ENCODE results near the gene CACNA2D3. TPM values are rescaled to one million over a fixed set of nuclear protein-coding genes. Genes with fewer than 3 reads are reported as not detected.

The CACNA2D3 gene
- total RNA-seq, 2 experiments from 2014 or later = not detected

DNA sequence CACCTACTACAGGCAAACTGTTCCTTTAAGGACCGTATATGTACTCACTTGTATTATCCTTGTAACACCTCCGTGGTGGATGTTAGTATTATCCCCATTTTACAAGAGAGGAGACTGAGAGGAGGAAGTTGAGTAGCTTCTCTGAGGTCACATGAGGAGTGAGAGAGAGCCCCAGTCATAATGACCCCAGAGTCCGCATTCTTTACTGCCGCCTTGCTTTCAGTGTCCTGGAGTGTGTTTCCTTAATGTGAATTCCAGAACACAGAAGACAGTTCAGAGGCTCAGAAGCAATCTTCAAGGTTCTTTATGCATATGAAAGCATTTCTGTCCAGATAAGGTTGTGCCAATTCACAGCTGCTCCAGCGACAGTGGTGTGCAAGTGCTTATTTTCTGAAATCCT lies 199.2 kb downstream of the CACNA2D3 start:
- no peak overlapping the region for H3K4me3 Mint-ChIP-seq
- POLR2A ChIA-PET = no interaction called here
- H3K27ac Mint-ChIP-seq = no peak overlapping the region
- no peaks in the 10 kb centered on the region for H3K9me3 Mint-ChIP-seq
- no peaks in the 10 kb centered on the region for H3K27me3 Mint-ChIP-seq
- no peak for DNase-seq
- H3K4me1 Mint-ChIP-seq (ENCODE audit: low read depth) = no peaks in the 10 kb centered on the region
- CTCF ChIA-PET = no interaction called here
- intact Hi-C loops (cut with micrococcal nuclease) = no loop called here
- no peaks in the 10 kb centered on the region for H3K36me3 Mint-ChIP-seq

- POLR2A ChIA-PET = no interaction called here
- CTCF ChIA-PET = no interaction called here
These were observed 200.0 kb downstream of the CACNA2D3 start for GRCh38 chr3:54322354-54322753.

GRCh38 chr3:54324103-54324502 lies 201.8 kb downstream of the CACNA2D3 start:
- Mint-ChIP-seq H3K4me3 (no peak overlapping the region), H3K27me3 (no peaks in the 10 kb centered on the region), H3K4me1 (ENCODE audit: low read depth) (no peaks in the 10 kb centered on the region), H3K9me3 (no peaks in the 10 kb centered on the region), H3K27ac (no peak overlapping the region), H3K36me3 (no peaks in the 10 kb centered on the region)
- ChIA-PET POLR2A (no interaction called here), CTCF (no interaction called here)
- no peak for DNase-seq
- intact Hi-C loops (cut with micrococcal nuclease) = no loop called here

More at GRCh38 chr3:54322354-54322753, 200.0 kb downstream of the CACNA2D3 start:
- Mint-ChIP-seq H3K4me1 (ENCODE audit: low read depth) (no peaks in the 10 kb centered on the region), H3K36me3 (no peaks in the 10 kb centered on the region), H3K27ac (no peak overlapping the region), H3K4me3 (no peak overlapping the region), H3K9me3 (no peaks in the 10 kb centered on the region), H3K27me3 (no peaks in the 10 kb centered on the region)
- intact Hi-C loops (cut with micrococcal nuclease) = no loop called here
- no peak for DNase-seq

DNA sequence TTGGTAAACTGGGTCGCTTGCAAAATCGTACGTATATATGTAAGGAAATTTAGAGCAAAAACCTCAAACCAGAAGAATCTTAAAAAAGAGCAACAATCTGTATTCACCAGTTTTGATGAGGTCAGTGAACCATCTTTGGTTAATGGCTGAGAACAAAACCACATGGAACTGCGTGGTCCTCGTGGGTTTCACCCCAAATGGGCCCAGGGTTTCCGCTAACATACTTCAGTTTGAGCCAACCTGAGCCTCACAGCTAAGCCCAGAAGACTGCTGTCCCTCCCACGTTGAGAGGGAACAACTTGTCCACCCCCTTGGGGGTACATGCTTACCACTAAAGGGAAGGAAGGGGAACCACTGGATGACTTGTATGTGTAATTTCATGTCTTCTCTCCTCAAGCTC lies 204.6 kb downstream of the CACNA2D3 start:
- Mint-ChIP-seq H3K9me3 (no peaks in the 10 kb centered on the region), H3K27ac (no peak overlapping the region), H3K4me3 (no peak overlapping the region), H3K27me3 (no peaks in the 10 kb centered on the region), H3K4me1 (ENCODE audit: low read depth) (no peaks in the 10 kb centered on the region), H3K36me3 (no peaks in the 10 kb centered on the region)
- ChIA-PET CTCF (no interaction called here), POLR2A (no interaction called here)
- intact Hi-C loops (cut with micrococcal nuclease) = no loop called here
- no peak for DNase-seq

DNA sequence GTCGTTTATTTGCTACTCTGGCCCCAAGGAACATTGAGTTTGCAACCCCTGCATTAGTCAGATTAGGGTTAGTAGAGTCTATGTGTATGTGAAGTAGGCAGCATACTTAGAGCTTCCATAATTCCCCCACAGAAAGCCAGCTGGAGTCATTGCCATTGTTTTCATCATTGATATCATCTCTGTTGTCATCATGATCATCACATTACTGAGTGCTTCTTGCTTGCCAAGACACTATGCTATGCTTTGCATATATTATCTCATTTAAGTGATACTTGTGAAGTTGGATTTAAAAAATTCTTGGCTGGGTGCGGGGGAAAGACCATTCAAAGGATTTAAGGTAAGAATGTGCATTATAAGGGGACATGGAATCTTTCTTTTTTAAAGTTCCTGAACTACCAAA lies 209.0 kb downstream of the CACNA2D3 start:
- intact Hi-C loops (cut with micrococcal nuclease) = no loop called here
- Mint-ChIP-seq H3K27me3 (peaks cover 1% of the 10 kb centered on the region), H3K36me3 (no peaks in the 10 kb centered on the region), H3K27ac (no peak overlapping the region), H3K4me1 (ENCODE audit: low read depth) (no peaks in the 10 kb centered on the region), H3K4me3 (no peak overlapping the region), H3K9me3 (no peaks in the 10 kb centered on the region)
- ChIA-PET POLR2A (no interaction called here), CTCF (no interaction called here)
- DNase-seq = no peak

DNA sequence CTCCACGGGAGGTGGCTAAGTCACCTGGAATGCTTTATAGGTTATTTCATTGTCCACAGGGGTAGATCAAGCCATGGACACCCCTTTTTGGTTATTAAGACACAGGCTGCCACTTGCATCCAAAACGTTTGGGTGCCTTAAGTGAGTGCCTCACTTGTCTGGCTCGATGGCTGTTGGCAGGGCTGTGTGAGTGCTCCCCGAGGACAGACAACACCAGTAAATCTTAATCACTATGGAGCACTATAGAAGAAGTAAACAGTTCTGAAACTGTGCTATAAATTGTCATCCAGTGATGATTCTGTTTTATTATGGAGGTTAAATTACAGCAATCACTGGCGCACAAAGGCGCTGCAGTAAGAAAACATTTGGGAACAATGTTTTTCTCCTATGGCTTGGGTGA lies 215.5 kb downstream of the CACNA2D3 start:
- H3K27me3 Mint-ChIP-seq = peaks cover 7% of the 10 kb centered on the region
- no peaks in the 10 kb centered on the region for H3K4me1 Mint-ChIP-seq (ENCODE audit: low read depth)
- DNase-seq = no peak
- no peak overlapping the region for H3K27ac Mint-ChIP-seq
- no peak overlapping the region for H3K4me3 Mint-ChIP-seq
- POLR2A ChIA-PET = no interaction called here
- CTCF ChIA-PET = interaction anchor here (0.6 kb wide), 1 partner anchor 905 kb away, joined by 4 read pairs; no protein-coding TSS in a partner anchor
- intact Hi-C loops (cut with micrococcal nuclease) = no loop called here
- H3K36me3 Mint-ChIP-seq = no peaks in the 10 kb centered on the region
- no peaks in the 10 kb centered on the region for H3K9me3 Mint-ChIP-seq

- ChIA-PET CTCF (no interaction called here), POLR2A (no interaction called here)
- no peaks in the 10 kb centered on the region for H3K36me3 Mint-ChIP-seq
- no peak overlapping the region for H3K4me3 Mint-ChIP-seq
- H3K27ac Mint-ChIP-seq = no peak overlapping the region
- H3K9me3 Mint-ChIP-seq = no peaks in the 10 kb centered on the region
- no peaks in the 10 kb centered on the region for H3K4me1 Mint-ChIP-seq (ENCODE audit: low read depth)
- peaks cover 7% of the 10 kb centered on the region for H3K27me3 Mint-ChIP-seq
- intact Hi-C loops (cut with micrococcal nuclease) = no loop called here
- DNase-seq = no peak
These were observed 217.3 kb downstream of the CACNA2D3 start for GRCh38 chr3:54339608-54340007.

DNA sequence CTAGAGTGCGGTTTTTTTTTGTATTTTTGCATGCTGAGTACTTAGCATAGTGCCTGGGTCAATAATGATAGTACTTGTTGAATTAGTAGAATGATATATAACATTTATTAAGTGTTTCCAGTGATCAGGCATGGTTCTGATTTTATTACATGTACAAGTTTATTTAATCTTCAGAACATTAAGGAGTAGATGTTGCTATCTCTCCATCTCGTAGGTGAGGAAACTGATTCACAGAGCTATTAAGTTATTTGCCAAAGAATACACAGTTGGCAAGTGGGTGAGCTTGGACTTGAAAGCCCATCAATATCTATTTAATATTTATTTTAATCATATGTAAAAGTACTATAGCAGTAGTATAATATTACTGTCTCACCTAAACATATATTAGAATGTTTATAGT lies 219.5 kb downstream of the CACNA2D3 start:
- CTCF ChIA-PET = interaction anchor here (0.6 kb wide), 1 partner anchor 31 kb away, joined by 3 read pairs; no protein-coding TSS in a partner anchor
- intact Hi-C loops (cut with micrococcal nuclease) = no loop called here

DNA sequence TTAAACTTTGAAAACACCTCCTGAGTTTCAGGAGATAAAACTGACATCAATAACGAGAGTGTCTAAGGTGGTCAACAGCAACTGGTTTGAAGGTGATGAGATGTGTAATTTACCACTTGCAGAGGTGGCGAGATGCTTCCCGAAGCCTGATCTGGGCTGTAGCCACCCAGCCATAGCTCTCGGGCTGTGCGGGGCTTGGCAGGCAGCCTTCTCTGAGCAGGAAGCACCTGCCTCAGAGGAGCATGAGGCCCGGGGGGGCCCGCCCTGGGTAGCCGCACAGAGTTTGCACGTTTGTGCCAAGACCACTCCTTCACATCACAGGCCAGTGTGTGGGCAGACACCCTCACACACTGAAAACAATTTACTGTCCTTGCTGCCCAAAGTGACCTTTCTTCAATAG lies 220.3 kb downstream of the CACNA2D3 start:
- Mint-ChIP-seq H3K27me3 (peaks cover 7% of the 10 kb centered on the region), H3K4me3 (no peak overlapping the region), H3K9me3 (no peaks in the 10 kb centered on the region), H3K27ac (no peak overlapping the region), H3K4me1 (ENCODE audit: low read depth) (no peaks in the 10 kb centered on the region), H3K36me3 (no peaks in the 10 kb centered on the region)
- ChIA-PET CTCF (no interaction called here), POLR2A (no interaction called here)
- intact Hi-C loops (cut with micrococcal nuclease) = no loop called here
- DNase-seq = no peak

More for the DNA sequence above, 219.5 kb downstream of the CACNA2D3 start:
- Mint-ChIP-seq H3K36me3 (no peaks in the 10 kb centered on the region), H3K4me1 (ENCODE audit: low read depth) (no peaks in the 10 kb centered on the region), H3K27me3 (peaks cover 7% of the 10 kb centered on the region), H3K4me3 (no peak overlapping the region), H3K9me3 (no peaks in the 10 kb centered on the region), H3K27ac (no peak overlapping the region)
- DNase-seq = no peak
- POLR2A ChIA-PET = no interaction called here

DNA sequence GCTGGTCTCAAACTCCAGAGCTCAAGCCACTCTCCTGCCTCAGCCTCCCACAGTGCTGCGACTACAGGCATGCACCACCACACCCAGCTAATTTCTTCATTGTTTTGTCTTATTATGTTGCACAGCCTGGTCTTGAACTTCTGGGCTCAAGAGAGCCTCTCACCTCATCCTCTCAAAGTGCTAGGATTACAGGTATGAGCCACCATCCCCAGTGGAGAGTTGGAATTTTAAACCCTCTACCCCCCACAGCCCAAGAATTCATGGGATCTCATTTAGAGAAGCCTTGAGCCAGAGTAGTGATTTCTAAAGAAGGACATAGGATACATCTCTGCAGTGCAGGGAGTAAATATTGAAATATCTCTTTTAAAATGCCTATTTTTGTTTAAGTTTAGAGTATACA lies 221.1 kb downstream of the CACNA2D3 start:
- Mint-ChIP-seq H3K9me3 (no peaks in the 10 kb centered on the region), H3K27me3 (peaks cover 7% of the 10 kb centered on the region), H3K36me3 (no peaks in the 10 kb centered on the region), H3K27ac (no peak overlapping the region), H3K4me1 (ENCODE audit: low read depth) (no peaks in the 10 kb centered on the region), H3K4me3 (no peak overlapping the region)
- DNase-seq = no peak
- ChIA-PET CTCF (no interaction called here), POLR2A (no interaction called here)
- intact Hi-C loops (cut with micrococcal nuclease) = no loop called here

- ChIA-PET POLR2A (no interaction called here), CTCF (no interaction called here)
- H3K27ac Mint-ChIP-seq = no peak overlapping the region
- no peak overlapping the region for H3K4me3 Mint-ChIP-seq
- intact Hi-C loops (cut with micrococcal nuclease) = no loop called here
- H3K27me3 Mint-ChIP-seq = peaks cover 7% of the 10 kb centered on the region
- H3K4me1 Mint-ChIP-seq (ENCODE audit: low read depth) = no peaks in the 10 kb centered on the region
- DNase-seq = no peak
- H3K36me3 Mint-ChIP-seq = no peaks in the 10 kb centered on the region
- no peaks in the 10 kb centered on the region for H3K9me3 Mint-ChIP-seq
These were observed 222.4 kb downstream of the CACNA2D3 start for GRCh38 chr3:54344601-54345231.

GRCh38 chr3:54345847-54346375 lies 223.6 kb downstream of the CACNA2D3 start:
- Mint-ChIP-seq H3K9me3 (no peaks in the 10 kb centered on the region), H3K27me3 (peaks cover 6% of the 10 kb centered on the region), H3K4me3 (no peak overlapping the region), H3K36me3 (no peaks in the 10 kb centered on the region), H3K27ac (no peak overlapping the region), H3K4me1 (ENCODE audit: low read depth) (no peaks in the 10 kb centered on the region)
- ChIA-PET POLR2A (no interaction called here), CTCF (no interaction called here)
- intact Hi-C loops (cut with micrococcal nuclease) = no loop called here
- DNase-seq = no peak

GRCh38 chr3:54347060-54347459 lies 224.7 kb downstream of the CACNA2D3 start:
- ChIA-PET CTCF (no interaction called here), POLR2A (no interaction called here)
- peaks cover 5% of the 10 kb centered on the region for H3K27me3 Mint-ChIP-seq
- no peaks in the 10 kb centered on the region for H3K9me3 Mint-ChIP-seq
- no peak overlapping the region for H3K27ac Mint-ChIP-seq
- intact Hi-C loops (cut with micrococcal nuclease) = no loop called here
- no peaks in the 10 kb centered on the region for H3K36me3 Mint-ChIP-seq
- H3K4me1 Mint-ChIP-seq (ENCODE audit: low read depth) = no peaks in the 10 kb centered on the region
- H3K4me3 Mint-ChIP-seq = no peak overlapping the region
- no peak for DNase-seq

Data from activated CD4-positive, alpha-beta memory T cell treated with anti-CD3 and anti-CD28 coated beads for 36 hours (primary cell).